K562 treated with DMSO at 1 percent for 12 hours (cell line): ENCODE results near the gene COX20. TPM values are rescaled to one million over a fixed set of nuclear protein-coding genes. Genes with fewer than 3 reads are reported as not detected.

Experiments
- total RNA-seq: library from RNA; unstranded; fragments of 300-600 nt; gene quantifications from 2 replicates; pipeline ENCODE4 v1.2.3, GENCODE V29; 2022; ENCODE audit not compliant: insufficient read depth

Gene COX20
- total RNA-seq, result 13.9 and 25.8 TPM in 2 replicates

GRCh38 chr1:244835276-244836134, at the start of gene COX20:
Gene COX20, plus strand, starts transcription at chr1:244835658. Its CDS starts 57 bp downstream, at chr1:244835715.

GRCh38 chr1:244864253-244865027, 29.0 kb downstream of the COX20 start, which contains the start of gene HNRNPU:
Gene HNRNPU, minus strand, starts transcription at chr1:244864543. Its CDS starts 236 bp downstream, at chr1:244864307.

Other genes starting within 250 kb of the COX20 start
- 8.5 and 31.6 TPM in 2 replicates for gene DESI2, start 182.5 kb upstream of the COX20 start, total RNA-seq
- 88.3 and 193 TPM in 2 replicates for gene HNRNPU, start 28.9 kb downstream of the COX20 start, total RNA-seq